ENCODE results near the gene TRIM65.
"Not testable (repeated sequence)": the region's sequence is repeated elsewhere in the genome, so short reads cannot be mapped to it uniquely, and the experiment has no call there.

DNA sequence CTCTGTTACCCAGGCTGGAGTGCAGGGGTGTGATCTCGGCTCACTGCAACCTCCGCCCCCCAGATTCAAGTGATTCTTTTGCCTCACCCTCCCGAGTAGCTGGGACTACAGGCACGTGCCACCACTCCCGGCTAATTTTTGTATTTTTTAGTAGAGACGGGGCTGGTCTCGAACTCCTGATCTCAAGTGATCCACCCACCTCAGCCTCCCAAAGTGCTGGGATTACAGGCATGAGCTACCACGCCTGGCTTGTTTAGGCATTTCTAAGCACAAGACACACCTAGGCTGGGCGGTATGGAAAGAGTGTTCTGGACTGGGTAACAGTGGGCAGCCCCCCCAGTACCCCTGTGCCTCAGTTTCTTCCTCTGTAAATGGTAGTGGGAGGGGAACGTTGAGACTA lies 26.5 kb downstream of the TRIM65 start:
- not testable (repeated sequence) for TF ChIP-seq CEBPB (IDR thresholded peaks at IDR 0.05; ENCODE audit: borderline replicate concordance, low read depth, low read length); ZNF577 (CRISPR knock-in tag; IDR thresholded peaks at IDR 0.05; ENCODE audit: borderline replicate concordance, low read depth); FOXM1 (CRISPR knock-in tag; IDR thresholded peaks at IDR 0.05); ZNF24 (IDR thresholded peaks at IDR 0.05); NR3C1 (CRISPR knock-in tag; IDR thresholded peaks at IDR 0.05); E2F1 (CRISPR knock-in tag; IDR thresholded peaks at IDR 0.05); NBN (conservative IDR thresholded peaks at IDR 0.05)
- TF ChIP-seq, protein P1, sequence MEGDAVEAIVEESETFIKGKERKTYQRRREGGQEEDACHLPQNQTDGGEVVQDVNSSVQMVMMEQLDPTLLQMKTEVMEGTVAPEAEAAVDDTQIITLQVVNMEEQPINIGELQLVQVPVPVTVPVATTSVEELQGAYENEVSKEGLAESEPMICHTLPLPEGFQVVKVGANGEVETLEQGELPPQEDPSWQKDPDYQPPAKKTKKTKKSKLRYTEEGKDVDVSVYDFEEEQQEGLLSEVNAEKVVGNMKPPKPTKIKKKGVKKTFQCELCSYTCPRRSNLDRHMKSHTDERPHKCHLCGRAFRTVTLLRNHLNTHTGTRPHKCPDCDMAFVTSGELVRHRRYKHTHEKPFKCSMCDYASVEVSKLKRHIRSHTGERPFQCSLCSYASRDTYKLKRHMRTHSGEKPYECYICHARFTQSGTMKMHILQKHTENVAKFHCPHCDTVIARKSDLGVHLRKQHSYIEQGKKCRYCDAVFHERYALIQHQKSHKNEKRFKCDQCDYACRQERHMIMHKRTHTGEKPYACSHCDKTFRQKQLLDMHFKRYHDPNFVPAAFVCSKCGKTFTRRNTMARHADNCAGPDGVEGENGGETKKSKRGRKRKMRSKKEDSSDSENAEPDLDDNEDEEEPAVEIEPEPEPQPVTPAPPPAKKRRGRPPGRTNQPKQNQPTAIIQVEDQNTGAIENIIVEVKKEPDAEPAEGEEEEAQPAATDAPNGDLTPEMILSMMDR (CRISPR knock-in tag; IDR thresholded peaks at IDR 0.05), result not testable (repeated sequence)

Data from HepG2 (cell line).